GM19438 (cell line): Measurements from ENCODE around the gene PDE7B.

Experiments
- ATAC-seq: cut with Tn5 transposase; IDR thresholded peaks from one replicate; pipeline ENCODE4 v1.9.1; 2021; ENCODE audit warnings: low read depth; ENCODE audit not compliant: unreplicated experiment

PDE7B gene

DNA sequence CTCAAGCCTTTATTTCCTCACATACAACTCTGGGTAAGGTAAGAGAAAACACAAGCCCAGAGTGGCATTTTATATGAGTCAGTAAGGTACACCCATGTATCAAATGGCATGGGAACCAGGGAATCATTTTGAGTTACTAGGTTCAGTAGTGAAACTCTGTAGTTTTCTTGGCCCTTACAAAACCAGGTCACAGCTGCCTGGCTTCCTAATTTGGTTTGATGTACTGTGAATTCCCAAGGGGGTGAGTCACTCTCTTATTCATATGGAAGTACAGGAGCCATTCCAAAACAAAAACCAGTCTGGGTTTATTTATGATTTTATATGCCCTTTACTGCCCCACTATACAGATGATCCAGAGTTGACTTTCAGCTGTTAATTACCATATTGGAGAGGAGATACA, 70.7 kb downstream of the PDE7B start:
- ATAC-seq: no peak

GRCh38 chr6:135922746-135923145, 71.2 kb downstream of the PDE7B start:
- no peak for ATAC-seq

DNA sequence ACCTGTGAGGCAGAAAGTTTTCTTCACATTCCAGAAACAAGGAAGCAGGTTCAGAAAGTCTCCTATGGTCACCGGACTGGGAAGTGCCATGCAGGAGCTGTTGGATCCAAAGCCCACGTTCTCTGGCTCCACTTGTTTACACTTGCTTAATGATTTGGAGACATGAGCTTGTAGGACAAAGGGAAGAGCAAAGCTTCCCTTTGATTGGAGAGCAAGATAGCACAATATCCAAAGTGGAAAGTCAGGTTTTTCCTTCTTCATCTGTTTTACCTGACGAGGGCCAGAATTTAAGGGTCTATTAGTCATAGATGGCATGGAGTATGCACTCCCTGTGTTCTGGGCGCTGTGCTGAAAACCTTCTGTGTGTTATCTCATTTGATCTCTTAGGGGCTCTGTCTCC, 81.2 kb downstream of the PDE7B start:
- ATAC-seq: no peak

DNA sequence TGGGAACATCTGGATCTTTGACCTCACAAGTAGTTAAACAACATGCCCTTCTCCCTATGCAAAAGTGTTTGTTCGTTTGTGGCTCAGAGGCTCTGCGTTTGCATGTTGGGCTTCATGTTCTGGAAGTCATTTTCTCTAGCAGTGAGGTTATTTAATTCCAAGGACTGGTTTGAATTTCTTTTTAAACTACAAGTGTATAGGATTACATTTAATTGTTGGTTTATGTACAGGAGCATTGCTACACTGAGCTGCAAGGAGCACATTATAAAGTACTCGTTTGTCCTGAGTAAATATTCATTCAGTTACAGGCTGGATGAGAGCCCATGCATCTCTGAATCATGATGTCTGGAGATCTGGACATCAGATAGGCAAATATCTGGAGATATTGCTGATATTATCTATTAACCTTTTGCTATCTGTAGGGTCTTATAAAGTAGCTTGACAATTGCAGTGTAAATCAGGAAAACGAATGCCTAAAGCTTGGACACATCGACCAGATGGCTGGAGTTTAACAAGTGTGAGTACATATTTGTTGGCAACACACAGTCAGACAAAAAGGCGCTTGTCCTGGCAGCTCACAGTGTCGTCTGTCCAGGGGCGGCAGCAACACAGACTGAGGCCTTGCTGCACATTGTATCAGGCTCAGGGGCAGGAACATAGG, 84.6 kb downstream of the PDE7B start:
- no peak for ATAC-seq

DNA sequence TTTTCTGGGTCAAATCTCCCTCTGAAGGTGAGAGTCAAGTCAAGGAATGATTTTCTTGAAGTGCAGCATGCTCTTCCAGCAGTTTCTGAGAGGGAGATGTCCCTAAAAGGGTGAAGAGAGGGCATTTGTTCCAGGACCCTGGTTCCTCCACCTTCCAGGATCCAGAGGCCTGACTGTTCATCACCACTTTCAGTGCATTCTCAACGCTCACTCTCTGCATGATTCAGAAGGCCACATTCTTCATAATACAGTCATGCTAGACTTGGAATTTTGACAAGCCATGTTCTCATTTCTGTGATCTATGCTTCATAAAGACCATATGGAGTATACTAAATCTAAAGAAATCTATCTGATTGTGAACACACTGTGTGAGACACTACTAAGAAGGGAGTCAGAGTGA, 85.1 kb downstream of the PDE7B start:
- ATAC-seq: no peak

GRCh38 chr6:135937106-135937505, 85.6 kb downstream of the PDE7B start:
- ATAC-seq: no peak

DNA sequence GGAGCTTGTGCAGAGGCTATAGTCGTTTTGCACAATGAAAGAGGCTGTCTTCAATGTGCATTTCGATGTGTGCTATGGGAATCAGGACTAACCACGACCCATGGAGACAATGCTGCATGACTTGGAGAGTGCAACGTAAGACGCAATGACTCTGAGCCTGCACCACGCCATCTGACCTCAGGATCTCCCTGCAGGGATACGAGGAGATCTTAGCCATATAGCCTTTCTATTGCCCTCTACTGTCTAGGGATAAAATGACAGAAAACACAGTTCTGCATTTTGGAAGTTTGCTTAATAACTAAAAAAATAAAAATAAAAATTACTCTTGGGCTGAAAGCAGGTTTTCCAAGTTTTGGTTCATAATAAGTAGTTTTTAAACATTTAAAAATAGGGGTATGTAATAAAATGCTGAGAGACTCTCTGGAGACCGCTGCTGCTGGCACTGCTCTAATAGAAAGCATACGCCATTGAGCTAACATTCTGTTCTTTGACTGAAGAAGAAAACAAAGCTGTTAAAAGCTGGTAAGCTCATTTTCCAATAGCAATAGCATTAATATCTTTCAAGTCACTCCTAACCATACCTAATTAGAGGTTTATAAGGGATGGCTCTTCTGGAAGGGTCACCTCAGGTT, 87.2 kb downstream of the PDE7B start:
- no peak for ATAC-seq

GRCh38 chr6:135939208-135939591, 87.7 kb downstream of the PDE7B start:
- ATAC-seq: no peak

DNA sequence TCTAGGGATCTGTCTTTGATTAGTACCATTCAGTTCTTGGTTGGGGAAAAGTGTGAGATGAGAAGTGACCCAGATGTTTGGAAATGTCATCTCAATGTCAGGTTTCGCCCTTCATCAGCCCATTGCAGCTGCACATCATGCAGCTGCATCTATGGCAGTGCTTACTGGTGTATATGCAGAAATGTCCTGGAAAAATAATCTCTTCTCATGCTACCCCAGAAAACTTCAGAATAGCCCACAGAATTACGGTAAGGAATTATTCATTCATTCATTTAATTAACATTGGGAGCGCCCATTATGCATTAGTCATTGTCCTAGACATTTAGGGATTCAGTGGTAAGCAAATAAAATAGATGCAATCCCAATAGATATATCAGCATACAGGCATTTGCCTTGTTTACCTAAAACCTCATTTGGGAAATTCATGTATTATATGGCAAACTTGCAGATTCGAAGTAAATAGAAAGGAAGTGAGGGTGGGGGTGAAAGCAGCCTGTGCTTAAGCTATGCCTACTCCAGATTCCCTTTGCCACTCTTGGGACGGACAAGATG, 89.2 kb downstream of the PDE7B start:
- no peak for ATAC-seq

DNA sequence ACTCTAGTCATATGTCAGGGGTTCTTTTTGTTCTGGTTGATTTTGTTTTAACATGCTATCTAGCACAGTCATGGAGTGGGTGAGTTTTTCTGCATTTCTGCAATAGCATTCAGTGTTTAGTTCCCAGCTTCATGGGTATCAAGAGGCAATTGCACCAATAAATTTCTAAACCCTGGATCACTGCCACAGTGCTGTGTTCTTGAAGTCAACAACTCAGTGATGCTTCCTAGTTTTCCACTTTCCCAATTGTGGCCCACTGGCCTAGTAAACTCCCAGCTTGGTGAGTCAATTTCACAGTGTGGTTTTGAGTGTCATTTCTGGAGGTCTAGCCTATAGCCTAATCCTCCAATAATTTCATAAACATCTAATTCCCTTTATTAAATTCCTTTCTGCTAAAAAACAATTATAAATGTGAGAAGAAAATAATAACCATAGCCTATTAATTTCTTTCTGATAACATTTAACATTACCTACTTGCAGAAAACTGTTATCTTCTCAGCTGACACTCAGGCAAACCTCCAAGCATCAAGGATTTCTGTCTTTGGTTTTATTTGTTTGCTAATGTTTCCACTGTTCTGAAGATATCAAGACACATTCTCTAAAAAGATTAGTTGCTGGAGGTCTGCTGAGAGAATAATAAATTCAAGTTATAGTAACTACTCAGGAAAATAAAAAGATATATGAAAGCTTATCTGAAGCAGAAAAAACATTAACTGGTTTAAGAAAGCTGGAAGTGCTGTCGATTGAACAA, 89.9 kb downstream of the PDE7B start:
- ATAC-seq: no peak

DNA sequence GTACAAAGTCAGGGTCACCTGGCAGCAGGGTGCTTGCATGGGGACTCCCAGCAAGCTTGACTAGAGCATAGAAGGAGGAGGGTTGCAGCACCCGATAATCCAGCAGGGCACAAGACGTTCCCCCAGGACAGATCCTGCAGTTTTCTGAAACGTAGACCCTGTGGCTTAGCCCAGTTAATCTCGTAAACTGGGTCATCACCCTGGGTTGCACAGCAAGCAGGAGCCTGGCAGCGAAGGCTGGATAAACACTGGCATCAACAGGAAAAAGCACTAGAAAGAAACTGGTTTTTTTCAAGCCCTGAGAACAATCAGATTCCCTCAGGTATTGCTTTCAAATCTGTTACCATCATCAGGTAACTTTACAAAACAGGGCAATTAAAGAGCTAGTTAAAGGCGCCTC, 92.6 kb downstream of the PDE7B start:
- ATAC-seq: no peak

DNA sequence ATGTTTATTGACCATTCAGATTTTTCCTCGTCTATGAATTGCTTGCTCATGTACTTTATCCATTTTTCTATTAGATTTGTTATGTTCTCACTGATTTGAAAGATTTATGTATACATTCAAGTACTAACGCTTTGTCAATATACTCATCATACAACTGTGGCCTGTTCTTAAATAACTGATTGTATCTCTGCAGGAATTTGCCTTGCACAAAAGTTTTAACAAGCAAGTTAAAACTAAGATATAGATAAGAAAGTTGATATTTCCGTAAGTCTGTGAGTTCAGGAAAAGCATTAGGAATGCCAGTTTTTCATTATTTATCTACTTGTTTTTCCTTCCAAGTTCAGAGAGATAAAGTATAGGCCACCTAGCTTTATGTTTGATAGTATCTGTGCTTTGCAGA, 95.2 kb downstream of the PDE7B start:
- no peak for ATAC-seq

- ATAC-seq: no peak
Measured at GRCh38 chr6:135950669-135951068, 99.2 kb downstream of the PDE7B start.

- ATAC-seq: no peak
Measured at GRCh38 chr6:135951169-135951568, 99.7 kb downstream of the PDE7B start.

GRCh38 chr6:135953818-135954217, 102.3 kb downstream of the PDE7B start:
- ATAC-seq: no peak

DNA sequence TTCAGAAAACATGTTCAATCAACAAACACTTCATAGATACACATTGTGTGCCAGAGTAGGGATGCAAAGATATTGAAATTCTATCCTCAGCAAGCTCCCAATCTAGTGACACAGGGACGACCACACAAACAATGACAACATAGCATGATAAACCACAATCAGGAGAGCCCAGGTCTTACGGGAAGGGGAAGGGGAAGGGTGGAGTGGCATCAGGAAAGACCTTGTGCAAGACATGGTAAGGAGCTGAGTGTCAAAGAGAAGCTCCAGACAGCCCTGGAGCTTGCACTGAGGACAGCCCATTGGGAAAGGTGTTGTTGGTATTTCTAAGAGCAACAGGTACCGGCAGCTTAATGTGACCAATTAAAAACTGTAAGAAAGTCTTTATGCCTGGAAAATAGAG, 103.6 kb downstream of the PDE7B start:
- ATAC-seq: no peak

DNA sequence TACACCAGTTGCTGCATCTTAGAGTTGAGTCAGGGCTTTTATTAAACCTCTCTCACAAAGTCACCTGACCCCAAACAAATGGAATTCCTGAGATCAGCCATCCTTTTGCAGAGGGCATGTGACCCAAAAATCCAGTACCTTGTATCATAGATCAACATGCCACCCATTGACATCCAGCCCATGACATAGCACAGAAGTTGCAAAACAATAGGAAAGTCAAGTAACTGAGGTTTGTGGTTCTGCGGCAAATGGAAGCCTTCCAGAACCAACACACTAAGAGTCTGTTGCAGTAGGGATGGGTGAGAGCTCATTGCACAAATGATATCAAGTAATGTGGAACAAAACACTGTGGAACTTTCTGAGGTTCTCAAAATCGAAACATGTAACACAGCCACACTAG, 111.2 kb downstream of the PDE7B start:
- no peak for ATAC-seq

DNA sequence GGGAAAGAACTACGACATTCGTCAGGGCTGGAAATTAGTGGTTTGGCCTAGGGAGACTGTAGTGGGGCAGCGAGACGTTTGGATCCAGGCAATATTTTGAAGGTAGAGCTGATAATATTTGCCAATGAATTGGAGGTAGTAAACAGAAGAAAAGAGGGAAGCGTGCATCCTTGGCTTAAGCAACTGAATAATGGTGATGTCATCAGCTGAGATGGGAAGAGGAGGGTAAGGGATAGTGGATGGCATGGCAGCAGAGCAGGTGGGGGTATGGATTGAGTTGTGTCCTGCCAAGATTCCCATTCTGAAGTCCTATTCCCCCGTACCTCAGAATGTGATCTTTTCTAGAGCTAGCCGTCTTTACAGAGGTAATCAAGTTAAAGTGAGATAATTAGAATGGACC, 119.2 kb downstream of the PDE7B start:
- no peak for ATAC-seq

DNA sequence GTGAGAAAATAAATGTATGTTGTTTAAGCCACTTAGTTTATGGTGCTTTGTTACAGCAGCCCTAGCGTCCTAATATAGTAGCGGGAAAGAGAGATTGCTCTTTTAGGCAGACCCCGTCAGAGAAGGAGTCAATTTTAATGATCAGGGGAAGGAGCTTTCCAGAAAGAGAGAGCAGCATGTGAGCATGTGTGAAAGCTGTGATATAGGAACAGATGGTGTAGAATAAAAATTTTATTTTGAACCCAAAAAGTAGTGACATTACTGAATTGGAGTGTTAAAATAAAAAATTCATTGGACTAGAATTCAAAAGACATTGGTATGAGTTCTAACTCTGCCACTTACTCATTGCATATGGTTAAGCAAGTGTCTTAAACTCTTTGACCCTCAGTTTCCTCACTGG, 119.8 kb downstream of the PDE7B start:
- ATAC-seq: no peak

DNA sequence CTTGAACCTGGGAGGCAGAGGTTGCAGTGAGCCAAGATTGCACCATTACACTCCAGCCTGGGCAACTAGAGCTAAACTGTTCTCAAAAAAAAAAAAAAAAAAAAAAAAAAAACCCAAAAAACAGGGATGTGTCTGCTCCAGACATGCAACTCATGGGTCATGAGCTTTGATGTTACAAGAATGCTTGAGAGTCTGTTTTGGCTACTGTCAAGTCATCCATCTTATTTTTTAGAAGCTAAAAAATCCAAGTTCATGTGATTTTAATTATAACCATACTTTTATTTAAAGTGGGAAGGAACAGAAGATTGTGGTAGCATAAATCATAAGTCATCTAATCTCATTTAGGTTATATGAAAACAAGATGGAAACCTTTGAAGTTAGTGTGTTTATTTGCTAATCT, 120.6 kb downstream of the PDE7B start:
- no peak for ATAC-seq

DNA sequence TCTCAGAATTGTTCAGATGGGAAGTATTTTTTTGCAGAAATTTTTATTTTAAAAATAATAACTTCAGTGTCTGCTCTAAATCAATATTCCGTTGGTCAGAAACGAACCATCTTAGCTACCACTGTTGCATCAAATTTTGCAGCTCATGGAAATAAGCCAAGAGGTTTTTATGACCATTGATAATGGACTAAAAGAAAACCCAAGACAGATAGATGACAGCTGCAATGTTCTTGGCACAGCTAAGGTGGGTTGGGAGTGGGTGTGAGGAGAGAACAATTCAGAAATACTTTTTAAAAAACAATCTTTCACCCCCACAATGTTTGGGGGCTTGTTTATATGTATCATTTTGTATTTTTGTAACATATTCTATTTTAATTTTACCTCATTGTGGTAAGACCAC, 121.1 kb downstream of the PDE7B start:
- ATAC-seq: no peak

- no peak for ATAC-seq
Measured at GRCh38 chr6:135974426-135974825, 122.9 kb downstream of the PDE7B start.
